Epidermal melanocyte (primary cell): ENCODE results near the gene ASTN2.
A peak's percentile ranks its signal among the peaks of the same experiment; 100 is the strongest.

ENCODE experiments used
- DNase-seq: peaks from one replicate; pipeline ENCODE4 v3.0.0; 2011; ENCODE audit warnings: low spot score; ENCODE audit not compliant: insufficient read length

The ASTN2 gene

GRCh38 chr9:116635908-116636307 is 778.9 kb downstream of the ASTN2 start:
- DNase-seq, result peak; percentile 33

- DNase-seq, result no peak
These were observed 781.6 kb downstream of the ASTN2 start for GRCh38 chr9:116632990-116633838.

- DNase-seq, result no peak
These were observed 785.2 kb downstream of the ASTN2 start for GRCh38 chr9:116629634-116630033.

- no peak for DNase-seq
These were observed 786.1 kb downstream of the ASTN2 start for GRCh38 chr9:116628716-116629115.

- no peak for DNase-seq
These were observed 787.4 kb downstream of the ASTN2 start for GRCh38 chr9:116627433-116627832.

- DNase-seq, result no peak
These were observed 788.1 kb downstream of the ASTN2 start for GRCh38 chr9:116626762-116627161.

GRCh38 chr9:116623715-116624114 is 791.1 kb downstream of the ASTN2 start:
- no peak for DNase-seq

GRCh38 chr9:116617389-116617788 is 797.5 kb downstream of the ASTN2 start:
- no peak for DNase-seq

- DNase-seq, result no peak
These were observed 798.4 kb downstream of the ASTN2 start for GRCh38 chr9:116616304-116616914.

GRCh38 chr9:116608064-116608463 is 806.8 kb downstream of the ASTN2 start:
- no peak for DNase-seq

- no peak for DNase-seq
These were observed 808.9 kb downstream of the ASTN2 start for GRCh38 chr9:116605904-116606341.

- no peak for DNase-seq
These were observed 809.8 kb downstream of the ASTN2 start for GRCh38 chr9:116605060-116605459.

GRCh38 chr9:116604251-116604650 is 810.6 kb downstream of the ASTN2 start:
- no peak for DNase-seq

GRCh38 chr9:116599342-116599884 is 815.4 kb downstream of the ASTN2 start:
- DNase-seq, result no peak

- DNase-seq, result no peak
These were observed 818.2 kb downstream of the ASTN2 start for GRCh38 chr9:116596646-116597045.

GRCh38 chr9:116594547-116594946 is 820.3 kb downstream of the ASTN2 start:
- no peak for DNase-seq

- no peak for DNase-seq
These were observed 821.9 kb downstream of the ASTN2 start for GRCh38 chr9:116592970-116593369.

GRCh38 chr9:116589392-116590354 is 825.2 kb downstream of the ASTN2 start:
- DNase-seq, result no peak

GRCh38 chr9:116587919-116588318 is 826.9 kb downstream of the ASTN2 start:
- no peak for DNase-seq

GRCh38 chr9:116585896-116586295 is 829.0 kb downstream of the ASTN2 start:
- no peak for DNase-seq

- no peak for DNase-seq
These were observed 829.7 kb downstream of the ASTN2 start for GRCh38 chr9:116585204-116585603.
